ENCODE data around the gene UBXN2A. TPM values are rescaled to one million over a fixed set of nuclear protein-coding genes. Genes with fewer than 3 reads are reported as not detected.

UBXN2A gene
- total and polyA plus RNA-seq, 4 donors: 2.7 to 6.3 (median 4.9) TPM

DNA sequence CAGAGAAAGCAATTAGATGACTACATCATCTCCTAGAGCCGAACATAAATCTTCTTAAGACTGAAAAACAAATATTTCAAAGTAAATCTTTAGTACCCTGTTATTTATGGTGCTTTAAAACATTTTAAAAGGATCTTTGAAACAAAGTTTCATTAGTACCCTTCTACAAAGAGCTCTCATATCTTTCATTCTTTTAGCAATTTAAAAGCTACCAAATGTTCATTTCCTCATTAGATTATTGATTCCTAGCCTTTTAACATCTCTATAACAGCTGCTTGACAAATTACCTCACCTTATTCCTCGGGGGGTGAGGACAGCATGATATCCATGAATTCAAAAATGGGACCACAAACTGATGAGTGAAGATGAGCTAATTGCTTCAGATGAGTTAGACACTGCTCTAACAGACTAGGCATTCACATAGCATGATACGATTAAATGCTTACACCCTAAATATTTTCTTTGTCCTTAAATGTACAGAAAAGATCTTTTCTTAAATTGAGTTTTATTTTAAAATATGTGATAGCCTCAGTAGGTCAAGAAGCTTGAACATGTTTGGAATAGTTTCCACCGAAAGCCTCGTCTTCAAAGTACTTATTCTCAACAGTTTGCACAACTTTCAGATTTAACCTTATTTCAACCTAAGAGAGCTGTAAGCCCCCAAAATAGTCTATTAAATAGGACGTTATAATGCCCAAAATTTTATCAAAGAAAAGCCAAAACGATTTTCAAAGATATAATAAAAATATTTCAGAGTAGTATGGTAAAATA is 15.5 kb upstream of the UBXN2A start:
- TF ChIP-seq EGR1 (IDR thresholded peaks at IDR 0.05; ENCODE audit: low read depth in 2 of 2) (no peak), SP1 (IDR thresholded peaks at IDR 0.05) (no peak), RXRA (IDR thresholded peaks at IDR 0.05) (no peak), NR2F2 (IDR thresholded peaks at IDR 0.05) (no peak), JUND (IDR thresholded peaks at IDR 0.05) (no peak), RAD21 (IDR thresholded peaks at IDR 0.05) (no peak), FOXA2 (IDR thresholded peaks at IDR 0.05) (no peak), HNF4A (conservative IDR thresholded peaks at IDR 0.05) (no peak), TAF1 (conservative IDR thresholded peaks at IDR 0.05) (no peak), GABPA (IDR thresholded peaks at IDR 0.05 in 1 of 2, conservative IDR thresholded peaks at IDR 0.05 in 1 of 2) (no peak), HNF4G (IDR thresholded peaks at IDR 0.05) (no peak), FOXA1 (IDR thresholded peaks at IDR 0.05) (no peak)
- TF ChIP-seq, protein P1, sequence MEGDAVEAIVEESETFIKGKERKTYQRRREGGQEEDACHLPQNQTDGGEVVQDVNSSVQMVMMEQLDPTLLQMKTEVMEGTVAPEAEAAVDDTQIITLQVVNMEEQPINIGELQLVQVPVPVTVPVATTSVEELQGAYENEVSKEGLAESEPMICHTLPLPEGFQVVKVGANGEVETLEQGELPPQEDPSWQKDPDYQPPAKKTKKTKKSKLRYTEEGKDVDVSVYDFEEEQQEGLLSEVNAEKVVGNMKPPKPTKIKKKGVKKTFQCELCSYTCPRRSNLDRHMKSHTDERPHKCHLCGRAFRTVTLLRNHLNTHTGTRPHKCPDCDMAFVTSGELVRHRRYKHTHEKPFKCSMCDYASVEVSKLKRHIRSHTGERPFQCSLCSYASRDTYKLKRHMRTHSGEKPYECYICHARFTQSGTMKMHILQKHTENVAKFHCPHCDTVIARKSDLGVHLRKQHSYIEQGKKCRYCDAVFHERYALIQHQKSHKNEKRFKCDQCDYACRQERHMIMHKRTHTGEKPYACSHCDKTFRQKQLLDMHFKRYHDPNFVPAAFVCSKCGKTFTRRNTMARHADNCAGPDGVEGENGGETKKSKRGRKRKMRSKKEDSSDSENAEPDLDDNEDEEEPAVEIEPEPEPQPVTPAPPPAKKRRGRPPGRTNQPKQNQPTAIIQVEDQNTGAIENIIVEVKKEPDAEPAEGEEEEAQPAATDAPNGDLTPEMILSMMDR (IDR thresholded peaks at IDR 0.05; ENCODE audit: low read depth, low read length, missing input control): no peak
- TF ChIP-seq, protein P2, sequence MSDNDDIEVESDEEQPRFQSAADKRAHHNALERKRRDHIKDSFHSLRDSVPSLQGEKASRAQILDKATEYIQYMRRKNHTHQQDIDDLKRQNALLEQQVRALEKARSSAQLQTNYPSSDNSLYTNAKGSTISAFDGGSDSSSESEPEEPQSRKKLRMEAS (IDR thresholded peaks at IDR 0.05): no peak
- TF ChIP-seq, protein P3, sequence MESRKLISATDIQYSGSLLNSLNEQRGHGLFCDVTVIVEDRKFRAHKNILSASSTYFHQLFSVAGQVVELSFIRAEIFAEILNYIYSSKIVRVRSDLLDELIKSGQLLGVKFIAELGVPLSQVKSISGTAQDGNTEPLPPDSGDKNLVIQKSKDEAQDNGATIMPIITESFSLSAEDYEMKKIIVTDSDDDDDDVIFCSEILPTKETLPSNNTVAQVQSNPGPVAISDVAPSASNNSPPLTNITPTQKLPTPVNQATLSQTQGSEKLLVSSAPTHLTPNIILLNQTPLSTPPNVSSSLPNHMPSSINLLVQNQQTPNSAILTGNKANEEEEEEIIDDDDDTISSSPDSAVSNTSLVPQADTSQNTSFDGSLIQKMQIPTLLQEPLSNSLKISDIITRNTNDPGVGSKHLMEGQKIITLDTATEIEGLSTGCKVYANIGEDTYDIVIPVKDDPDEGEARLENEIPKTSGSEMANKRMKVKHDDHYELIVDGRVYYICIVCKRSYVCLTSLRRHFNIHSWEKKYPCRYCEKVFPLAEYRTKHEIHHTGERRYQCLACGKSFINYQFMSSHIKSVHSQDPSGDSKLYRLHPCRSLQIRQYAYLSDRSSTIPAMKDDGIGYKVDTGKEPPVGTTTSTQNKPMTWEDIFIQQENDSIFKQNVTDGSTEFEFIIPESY (IDR thresholded peaks at IDR 0.05): no peak
- TF ChIP-seq, protein P4, sequence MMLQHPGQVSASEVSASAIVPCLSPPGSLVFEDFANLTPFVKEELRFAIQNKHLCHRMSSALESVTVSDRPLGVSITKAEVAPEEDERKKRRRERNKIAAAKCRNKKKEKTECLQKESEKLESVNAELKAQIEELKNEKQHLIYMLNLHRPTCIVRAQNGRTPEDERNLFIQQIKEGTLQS (IDR thresholded peaks at IDR 0.05): no peak
- TF ChIP-seq, protein P5, sequence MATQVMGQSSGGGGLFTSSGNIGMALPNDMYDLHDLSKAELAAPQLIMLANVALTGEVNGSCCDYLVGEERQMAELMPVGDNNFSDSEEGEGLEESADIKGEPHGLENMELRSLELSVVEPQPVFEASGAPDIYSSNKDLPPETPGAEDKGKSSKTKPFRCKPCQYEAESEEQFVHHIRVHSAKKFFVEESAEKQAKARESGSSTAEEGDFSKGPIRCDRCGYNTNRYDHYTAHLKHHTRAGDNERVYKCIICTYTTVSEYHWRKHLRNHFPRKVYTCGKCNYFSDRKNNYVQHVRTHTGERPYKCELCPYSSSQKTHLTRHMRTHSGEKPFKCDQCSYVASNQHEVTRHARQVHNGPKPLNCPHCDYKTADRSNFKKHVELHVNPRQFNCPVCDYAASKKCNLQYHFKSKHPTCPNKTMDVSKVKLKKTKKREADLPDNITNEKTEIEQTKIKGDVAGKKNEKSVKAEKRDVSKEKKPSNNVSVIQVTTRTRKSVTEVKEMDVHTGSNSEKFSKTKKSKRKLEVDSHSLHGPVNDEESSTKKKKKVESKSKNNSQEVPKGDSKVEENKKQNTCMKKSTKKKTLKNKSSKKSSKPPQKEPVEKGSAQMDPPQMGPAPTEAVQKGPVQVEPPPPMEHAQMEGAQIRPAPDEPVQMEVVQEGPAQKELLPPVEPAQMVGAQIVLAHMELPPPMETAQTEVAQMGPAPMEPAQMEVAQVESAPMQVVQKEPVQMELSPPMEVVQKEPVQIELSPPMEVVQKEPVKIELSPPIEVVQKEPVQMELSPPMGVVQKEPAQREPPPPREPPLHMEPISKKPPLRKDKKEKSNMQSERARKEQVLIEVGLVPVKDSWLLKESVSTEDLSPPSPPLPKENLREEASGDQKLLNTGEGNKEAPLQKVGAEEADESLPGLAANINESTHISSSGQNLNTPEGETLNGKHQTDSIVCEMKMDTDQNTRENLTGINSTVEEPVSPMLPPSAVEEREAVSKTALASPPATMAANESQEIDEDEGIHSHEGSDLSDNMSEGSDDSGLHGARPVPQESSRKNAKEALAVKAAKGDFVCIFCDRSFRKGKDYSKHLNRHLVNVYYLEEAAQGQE (IDR thresholded peaks at IDR 0.05): no peak
- no peaks in the 10 kb centered on the region for H3K9me3 ChIP-seq (ENCODE audit: control insufficient read depth in 4 of 4, low read length in 3 of 4)
- H3K27ac ChIP-seq (ENCODE audit: low read depth in 1 of 2, low read length in 2 of 2): no peak overlapping the region
- H3K36me3 ChIP-seq (ENCODE audit: control insufficient read depth in 4 of 4, insufficient read depth in 3 of 4, low read depth in 1 of 4, low read length in 3 of 4): no peaks in the 10 kb centered on the region
- peaks cover 2 to 28% (median 18%) of the 10 kb centered on the region in 4 donors for H3K4me1 ChIP-seq (ENCODE audit: control insufficient read depth in 4 of 4, insufficient read depth in 4 of 4, low read length in 3 of 4)
- WGBS: 42% methylated on average over 7 of the region's 7 CpGs
- peak overlapping the region in 1 of 3 donors; percentile 90 for H3K4me3 ChIP-seq (ENCODE audit: low read depth in 1 of 3, low read length in 3 of 3)
- no peaks in the 10 kb centered on the region for H3K27me3 ChIP-seq (ENCODE audit: control insufficient read depth in 4 of 4, insufficient read depth in 4 of 4, low read length in 3 of 4)
- no peak for DNase-seq (ENCODE audit: low spot score)
- H3K9ac ChIP-seq (ENCODE audit: low read depth in 1 of 2, low read length in 2 of 2): no peak overlapping the region

Measured in liver (tissue), 9 donors.